Muscle layer of colon (tissue), 2 donors: ENCODE measurements around the gene NR1D2.

ENCODE experiments used
- H3K27ac ChIP-seq: one replicate; pipeline ENCODE4 v1.7.0; 2013; ENCODE audit warnings: low read depth, mild to moderate bottlenecking, low read length, moderate library complexity
- H3K27me3 ChIP-seq, 2 donors: one replicate each; pipeline ENCODE4 v1.7.0; 2013; ENCODE audit warnings: low read length in 2 of 2, mild to moderate bottlenecking in 2 of 2; ENCODE audit not compliant: insufficient read depth in 2 of 2, control insufficient read depth in 1 of 2
- H3K36me3 ChIP-seq: one replicate; pipeline ENCODE4 v1.7.0; 2013; ENCODE audit warnings: mild to moderate bottlenecking, low read length; ENCODE audit not compliant: insufficient read depth
- H3K4me1 ChIP-seq: one replicate; pipeline ENCODE4 v1.7.0; 2013; ENCODE audit warnings: mild to moderate bottlenecking, low read length; ENCODE audit not compliant: insufficient read depth
- H3K4me3 ChIP-seq, 2 donors: one replicate each; pipeline ENCODE4 v1.7.0; 2013; ENCODE audit warnings: low read length in 2 of 2, low read depth in 1 of 2, mild to moderate bottlenecking in 1 of 2, moderate library complexity in 1 of 2
- H3K9ac ChIP-seq: one replicate; pipeline ENCODE4 v1.7.0; 2013; ENCODE audit warnings: low read length
- H3K9me3 ChIP-seq: one replicate; pipeline ENCODE4 v1.7.0; 2013; ENCODE audit warnings: mild to moderate bottlenecking, low read length
- donor health status: abdominal sarcoma.
- donor health status: Adenocarcinoma of cecum.

The NR1D2 gene

GRCh38 chr3:23932571-23932970 is 12.5 kb upstream of the NR1D2 start:
- H3K27ac ChIP-seq = no peak overlapping the region
- H3K27me3 ChIP-seq = no peaks in the 10 kb centered on the region
- no peaks in the 10 kb centered on the region for H3K4me1 ChIP-seq
- no peak overlapping the region for H3K9ac ChIP-seq
- no peaks in the 10 kb centered on the region for H3K9me3 ChIP-seq
- no peak overlapping the region for H3K4me3 ChIP-seq
- H3K36me3 ChIP-seq = no peaks in the 10 kb centered on the region

GRCh38 chr3:23934253-23934652 is 10.8 kb upstream of the NR1D2 start:
- Histone ChIP-seq H3K36me3 (no peaks in the 10 kb centered on the region), H3K27me3 (no peaks in the 10 kb centered on the region), H3K4me1 (no peaks in the 10 kb centered on the region), H3K4me3 (no peak overlapping the region), H3K27ac (no peak overlapping the region), H3K9me3 (no peaks in the 10 kb centered on the region), H3K9ac (no peak overlapping the region)

GRCh38 chr3:23937296-23937695 is 7.8 kb upstream of the NR1D2 start:
- no peaks in the 10 kb centered on the region for H3K9me3 ChIP-seq
- H3K4me1 ChIP-seq = no peaks in the 10 kb centered on the region
- no peaks in the 10 kb centered on the region for H3K36me3 ChIP-seq
- no peak overlapping the region for H3K9ac ChIP-seq
- no peak overlapping the region for H3K27ac ChIP-seq
- no peak overlapping the region for H3K4me3 ChIP-seq
- no peaks in the 10 kb centered on the region for H3K27me3 ChIP-seq

GRCh38 chr3:23938688-23939087 is 6.4 kb upstream of the NR1D2 start:
- Histone ChIP-seq H3K4me3 (no peak overlapping the region), H3K4me1 (no peaks in the 10 kb centered on the region), H3K27me3 (no peaks in the 10 kb centered on the region), H3K9ac (no peak overlapping the region), H3K27ac (no peak overlapping the region), H3K9me3 (no peaks in the 10 kb centered on the region), H3K36me3 (no peaks in the 10 kb centered on the region)

GRCh38 chr3:23940775-23941174 is 4.3 kb upstream of the NR1D2 start:
- peaks cover 5% of the 10 kb centered on the region for H3K4me1 ChIP-seq
- no peaks in the 10 kb centered on the region for H3K9me3 ChIP-seq
- no peak overlapping the region for H3K9ac ChIP-seq
- no peaks in the 10 kb centered on the region for H3K27me3 ChIP-seq
- no peak overlapping the region for H3K4me3 ChIP-seq
- no peak overlapping the region for H3K27ac ChIP-seq
- H3K36me3 ChIP-seq = no peaks in the 10 kb centered on the region

GRCh38 chr3:23941440-23941839 is 3.6 kb upstream of the NR1D2 start:
- Histone ChIP-seq H3K4me1 (peaks cover 5% of the 10 kb centered on the region), H3K9ac (no peak overlapping the region), H3K4me3 (no peak overlapping the region), H3K27ac (no peak overlapping the region), H3K36me3 (no peaks in the 10 kb centered on the region), H3K9me3 (no peaks in the 10 kb centered on the region), H3K27me3 (no peaks in the 10 kb centered on the region)

GRCh38 chr3:23942546-23942945 is 2.5 kb upstream of the NR1D2 start:
- H3K9me3 ChIP-seq = no peaks in the 10 kb centered on the region
- peaks cover 16% of the 10 kb centered on the region for H3K4me1 ChIP-seq
- H3K4me3 ChIP-seq = no peak overlapping the region
- no peak overlapping the region for H3K9ac ChIP-seq
- H3K27me3 ChIP-seq = no peaks in the 10 kb centered on the region
- no peak overlapping the region for H3K27ac ChIP-seq
- no peaks in the 10 kb centered on the region for H3K36me3 ChIP-seq

GRCh38 chr3:23944007-23944783 is 891 bp upstream of the NR1D2 start:
- H3K4me1 ChIP-seq = peaks cover 32% of the 10 kb centered on the region
- no peaks in the 10 kb centered on the region for H3K27me3 ChIP-seq
- H3K4me3 ChIP-seq = peak overlapping the region; percentile 47 to 57
- H3K9ac ChIP-seq = peak overlapping the region; percentile 44
- no peaks in the 10 kb centered on the region for H3K36me3 ChIP-seq
- no peaks in the 10 kb centered on the region for H3K9me3 ChIP-seq
- peak overlapping the region; percentile 80 for H3K27ac ChIP-seq

- H3K27me3 ChIP-seq = no peaks in the 10 kb centered on the region
- H3K4me1 ChIP-seq = peaks cover 46% of the 10 kb centered on the region
- H3K36me3 ChIP-seq = no peaks in the 10 kb centered on the region
- H3K27ac ChIP-seq = peak overlapping the region; percentile 75
- H3K9me3 ChIP-seq = no peaks in the 10 kb centered on the region
- peak overlapping the region in 1 of 2 donors; percentile 47 for H3K4me3 ChIP-seq
- no peak overlapping the region for H3K9ac ChIP-seq
Observed at GRCh38 chr3:23945663-23945912, 502 bp downstream of the NR1D2 start.

- H3K9ac ChIP-seq = peak overlapping the region; percentile 77
- H3K27ac ChIP-seq = peak overlapping the region; percentile 96
- H3K27me3 ChIP-seq = no peaks in the 10 kb centered on the region
- H3K4me3 ChIP-seq = peak overlapping the region; percentile 57 to 69
- H3K9me3 ChIP-seq = no peaks in the 10 kb centered on the region
- H3K36me3 ChIP-seq = no peaks in the 10 kb centered on the region
- peaks cover 49% of the 10 kb centered on the region for H3K4me1 ChIP-seq
Observed at GRCh38 chr3:23945913-23946687, 1.0 kb downstream of the NR1D2 start.

GRCh38 chr3:23948761-23949160 is 3.7 kb downstream of the NR1D2 start:
- no peaks in the 10 kb centered on the region for H3K27me3 ChIP-seq
- peaks cover 70% of the 10 kb centered on the region for H3K4me1 ChIP-seq
- no peaks in the 10 kb centered on the region for H3K9me3 ChIP-seq
- H3K4me3 ChIP-seq = no peak overlapping the region
- no peaks in the 10 kb centered on the region for H3K36me3 ChIP-seq
- H3K27ac ChIP-seq = no peak overlapping the region
- H3K9ac ChIP-seq = no peak overlapping the region

GRCh38 chr3:23949784-23950183 is 4.7 kb downstream of the NR1D2 start:
- Histone ChIP-seq H3K9me3 (no peaks in the 10 kb centered on the region), H3K9ac (no peak overlapping the region), H3K4me1 (peaks cover 75% of the 10 kb centered on the region), H3K36me3 (peaks cover 4% of the 10 kb centered on the region), H3K4me3 (peak overlapping the region in 1 of 2 donors; percentile 16), H3K27me3 (no peaks in the 10 kb centered on the region), H3K27ac (no peak overlapping the region)
